H9 (cell line): ENCODE data around the gene SUFU. TPM values are rescaled to one million over a fixed set of nuclear protein-coding genes. Genes with fewer than 3 reads are reported as not detected.

Source experiments
- DNase-seq: peaks from one replicate; pipeline ENCODE4 v3.0.0-alpha.2; 2017
- H2AFZ ChIP-seq: one replicate; pipeline ENCODE4 v1.6.1; 2013; ENCODE audit warnings: mild to moderate bottlenecking, low read length, control low read depth, moderate library complexity
- H2AK5ac ChIP-seq: 2 replicates; pipeline ENCODE4 v1.6.1; 2013; ENCODE audit warnings: low read length, control low read depth, mixed read lengths; ENCODE audit not compliant: insufficient read length
- H2BK120ac ChIP-seq: one replicate; pipeline ENCODE4 v1.6.1; 2013; ENCODE audit warnings: low read depth, mild to moderate bottlenecking, low read length, control low read depth, inconsistent platforms; ENCODE audit not compliant: poor library complexity, severe bottlenecking
- H2BK12ac ChIP-seq: 2 replicates; pipeline ENCODE4 v1.6.1; 2013; ENCODE audit warnings: low read length, control low read depth, mixed read lengths, low read depth; ENCODE audit not compliant: insufficient read length
- H2BK15ac ChIP-seq: 2 replicates; pipeline ENCODE4 v1.6.1; 2013; ENCODE audit warnings: low read depth, low read length, control low read depth
- H2BK20ac ChIP-seq: one replicate; pipeline ENCODE4 v1.6.1; 2013; ENCODE audit warnings: low read depth, mild to moderate bottlenecking, low read length, control low read depth, inconsistent platforms; ENCODE audit not compliant: poor library complexity, severe bottlenecking
- H2BK5ac ChIP-seq: 2 replicates; pipeline ENCODE4 v1.6.1; 2013; ENCODE audit warnings: low read length, control low read depth, mixed read lengths; ENCODE audit not compliant: insufficient read length
- H3K14ac ChIP-seq: 2 replicates; pipeline ENCODE4 v1.6.1; 2013; ENCODE audit warnings: low read length, control low read depth; ENCODE audit not compliant: insufficient read depth
- H3K18ac ChIP-seq: 2 replicates; pipeline ENCODE4 v1.6.1; 2013; ENCODE audit warnings: low read depth, mild to moderate bottlenecking, mixed read lengths, low read length, control low read depth; ENCODE audit not compliant: insufficient read length
- H3K23ac ChIP-seq: 2 replicates; pipeline ENCODE4 v1.6.1; 2013; ENCODE audit warnings: low read length, control low read depth, mixed read lengths, low read depth; ENCODE audit not compliant: insufficient read length
- H3K23me2 ChIP-seq: 2 replicates; pipeline ENCODE4 v1.6.1; 2013; ENCODE audit warnings: low read depth, mild to moderate bottlenecking, mixed read lengths, low read length, control low read depth; ENCODE audit not compliant: insufficient read length, poor library complexity, severe bottlenecking
- H3K27ac ChIP-seq: 2 replicates; pipeline ENCODE4 v1.5.1; 2013; ENCODE audit warnings: low read length, control low read depth, mixed read lengths, low read depth; ENCODE audit not compliant: insufficient read length
- H3K27me3 ChIP-seq: 2 replicates; pipeline ENCODE4 v1.6.1; 2013; ENCODE audit warnings: low read length, control low read depth, inconsistent platforms; ENCODE audit not compliant: insufficient read depth
- H3K4ac ChIP-seq: 2 replicates; pipeline ENCODE4 v1.6.1; 2013; ENCODE audit warnings: low read depth, mild to moderate bottlenecking, control low read depth, inconsistent platforms, low read length, moderate library complexity
- H3K4me1 ChIP-seq: 2 replicates; pipeline ENCODE4 v1.6.1; 2013; ENCODE audit warnings: low read length, control low read depth, inconsistent platforms; ENCODE audit not compliant: insufficient read depth
- H3K4me2 ChIP-seq: 2 replicates; pipeline ENCODE4 v1.6.1; 2013; ENCODE audit warnings: low read length, control low read depth, mixed read lengths; ENCODE audit not compliant: insufficient read length, insufficient read depth
- H3K56ac ChIP-seq: 2 replicates; pipeline ENCODE4 v1.6.1; 2013; ENCODE audit warnings: low read depth, mild to moderate bottlenecking, mixed read lengths, low read length, control low read depth; ENCODE audit not compliant: insufficient read length
- H3K79me1 ChIP-seq: 2 replicates; pipeline ENCODE4 v1.6.1; 2013; ENCODE audit warnings: low read depth, mild to moderate bottlenecking, moderate library complexity, low read length, control low read depth, inconsistent platforms; ENCODE audit not compliant: insufficient read depth, poor library complexity, severe bottlenecking
- H3K79me2 ChIP-seq: 2 replicates; pipeline ENCODE4 v1.6.1; 2013; ENCODE audit warnings: low read length, control low read depth, inconsistent platforms; ENCODE audit not compliant: insufficient read depth
- H3K9ac ChIP-seq: 2 replicates; pipeline ENCODE4 v1.6.1; 2013; ENCODE audit warnings: low read length, control low read depth, mixed read lengths; ENCODE audit not compliant: insufficient read length; ENCODE audit errors: extremely low read depth
- H3K9me3 ChIP-seq: one replicate; pipeline ENCODE4 v1.6.1; 2013; ENCODE audit warnings: low read depth, low read length, inconsistent platforms; ENCODE audit not compliant: control insufficient read depth
- H3T11ph ChIP-seq: one replicate; pipeline ENCODE4 v1.6.1; 2013; ENCODE audit warnings: mild to moderate bottlenecking, low read length, control low read depth, inconsistent platforms
- H4K20me1 ChIP-seq: one replicate; pipeline ENCODE4 v1.6.1; 2013; ENCODE audit not compliant: control insufficient read depth, insufficient read length, insufficient read depth
- H4K5ac ChIP-seq: 2 replicates; pipeline ENCODE4 v1.6.1; 2013; ENCODE audit warnings: low read depth, mild to moderate bottlenecking, mixed read lengths, low read length, control low read depth; ENCODE audit not compliant: insufficient read length
- H4K8ac ChIP-seq: replicated peaks from 2 replicates; pipeline ENCODE4 v1.6.1; 2013; ENCODE audit warnings: low read length, control low read depth, mixed read lengths, low read depth; ENCODE audit not compliant: insufficient read length
- H4K91ac ChIP-seq: 2 replicates; pipeline ENCODE4 v1.6.1; 2013; ENCODE audit warnings: low read depth, mild to moderate bottlenecking, moderate library complexity, mixed read lengths, low read length, control low read depth; ENCODE audit not compliant: insufficient read length
- H3K27ac Mint-ChIP-seq, 3 experiments: 2 replicates in 2 of 3; 3 replicates in 1 of 3; pipeline ENCODE4 v1.8.0; 2020 to 2021; ENCODE audit warnings: mixed read lengths in 3 of 3, mild to moderate bottlenecking in 1 of 3, moderate library complexity in 1 of 3
- H3K27me3 Mint-ChIP-seq: 2 replicates; pipeline ENCODE4 v1.8.0; 2021; ENCODE audit warnings: low read depth, mild to moderate bottlenecking, moderate library complexity, mixed read lengths
- H3K36me3 Mint-ChIP-seq, 3 experiments: 2 replicates in 2 of 3; 3 replicates in 1 of 3; pipeline ENCODE4 v1.8.0; 2020 to 2021; ENCODE audit warnings: low read depth in 3 of 3, mixed read lengths in 3 of 3; ENCODE audit not compliant: insufficient read depth in 1 of 3
- H3K4me1 Mint-ChIP-seq, 2 experiments: 2 replicates each; pipeline ENCODE4 v1.8.0; 2020; ENCODE audit warnings: mixed read lengths in 2 of 2
- H3K4me3 Mint-ChIP-seq, 2 experiments: 2 replicates in 1 of 2; 3 replicates in 1 of 2; pipeline ENCODE4 v1.8.0; 2020 to 2021; ENCODE audit warnings: mild to moderate bottlenecking in 2 of 2, mixed read lengths in 2 of 2, moderate library complexity in 1 of 2
- H3K9me3 Mint-ChIP-seq, 2 experiments: 2 replicates in 1 of 2; 3 replicates in 1 of 2; pipeline ENCODE4 v1.8.0; 2020; ENCODE audit warnings: mild to moderate bottlenecking in 2 of 2, mixed read lengths in 2 of 2, moderate library complexity in 1 of 2
- whole genome bisulfite sequencing: extraction: QIAGEN DNeasy Blood & Tissue Kit; methylation state at CpG from one replicate; pipeline ENCODE4 v1.1.7; 2013; ENCODE audit warnings: missing lambda C conversion rate, low lambda C conversion rate, mixed read lengths; ENCODE audit not compliant: insufficient read length; ENCODE audit errors: extremely low coverage; 5-methylcytosine and 5-hydroxymethylcytosine counted together
- total RNA-seq: library from RNA; stranded (reverse); gene quantifications from 2 replicates; pipeline ENCODE4 v1.2.1, GENCODE V29; 2021
- TF ChIP-seq, protein P1 (sequence below): fragments of 200-600 bp; sonication (generic); conservative IDR thresholded peaks from 3 replicates; pipeline ENCODE4 v1.8.0; 2021; ENCODE audit warnings: antibody characterized with exemption, mild to moderate bottlenecking

The SUFU gene
- total RNA-seq, 1 experiment from 2014 or later: 9.5 TPM

DNA sequence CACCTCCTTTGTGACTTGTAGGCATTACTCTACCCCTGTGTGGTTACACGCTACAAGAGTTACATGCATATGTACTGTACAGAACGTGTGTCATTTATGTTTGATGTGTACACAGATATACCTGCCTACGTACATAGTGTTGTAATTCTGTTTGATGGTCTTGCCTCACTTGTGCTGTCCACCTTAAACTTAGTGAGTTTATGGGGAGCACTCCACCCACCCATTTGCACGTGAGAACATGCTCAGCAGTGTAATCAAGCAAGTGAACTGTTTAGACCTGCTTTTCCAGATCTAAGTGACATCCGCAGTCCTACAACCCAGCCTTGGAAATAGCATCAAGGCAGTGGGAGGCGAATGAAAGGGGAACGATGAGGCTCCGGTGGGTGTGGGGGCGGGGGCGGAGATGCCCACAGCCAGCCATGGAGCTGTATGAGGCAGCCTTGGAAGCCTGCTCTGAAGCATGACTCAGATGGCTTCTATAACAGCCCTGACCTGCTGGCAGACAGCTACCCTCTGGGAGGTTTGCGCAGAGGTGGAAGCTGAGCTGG is 52.1 kb downstream of the SUFU start:
- no peak overlapping the region; the same call in 1 of the 2 replicates for H3K14ac ChIP-seq
- no peaks in the 10 kb centered on the region for H3K23me2 ChIP-seq
- H3K79me1 ChIP-seq: no peaks in the 10 kb centered on the region
- H3K27me3 ChIP-seq: no peaks in the 10 kb centered on the region; the same call in 1 of the 2 replicates
- H4K5ac ChIP-seq: no peak overlapping the region
- H4K8ac ChIP-seq: no peak overlapping the region
- no peak overlapping the region for H2BK12ac ChIP-seq
- no peak overlapping the region for H3K23ac ChIP-seq
- no peak overlapping the region for H3K56ac ChIP-seq
- no peak overlapping the region for H3K9ac ChIP-seq
- no peak overlapping the region for H3K18ac ChIP-seq
- TF ChIP-seq, protein P1, sequence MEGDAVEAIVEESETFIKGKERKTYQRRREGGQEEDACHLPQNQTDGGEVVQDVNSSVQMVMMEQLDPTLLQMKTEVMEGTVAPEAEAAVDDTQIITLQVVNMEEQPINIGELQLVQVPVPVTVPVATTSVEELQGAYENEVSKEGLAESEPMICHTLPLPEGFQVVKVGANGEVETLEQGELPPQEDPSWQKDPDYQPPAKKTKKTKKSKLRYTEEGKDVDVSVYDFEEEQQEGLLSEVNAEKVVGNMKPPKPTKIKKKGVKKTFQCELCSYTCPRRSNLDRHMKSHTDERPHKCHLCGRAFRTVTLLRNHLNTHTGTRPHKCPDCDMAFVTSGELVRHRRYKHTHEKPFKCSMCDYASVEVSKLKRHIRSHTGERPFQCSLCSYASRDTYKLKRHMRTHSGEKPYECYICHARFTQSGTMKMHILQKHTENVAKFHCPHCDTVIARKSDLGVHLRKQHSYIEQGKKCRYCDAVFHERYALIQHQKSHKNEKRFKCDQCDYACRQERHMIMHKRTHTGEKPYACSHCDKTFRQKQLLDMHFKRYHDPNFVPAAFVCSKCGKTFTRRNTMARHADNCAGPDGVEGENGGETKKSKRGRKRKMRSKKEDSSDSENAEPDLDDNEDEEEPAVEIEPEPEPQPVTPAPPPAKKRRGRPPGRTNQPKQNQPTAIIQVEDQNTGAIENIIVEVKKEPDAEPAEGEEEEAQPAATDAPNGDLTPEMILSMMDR: no peak
- no peak overlapping the region for H3T11ph ChIP-seq
- no peak overlapping the region for H2BK20ac ChIP-seq
- no peak overlapping the region for H2BK15ac ChIP-seq
- Mint-ChIP-seq H3K27me3 (peaks cover 30% of the 10 kb centered on the region), H3K36me3 (peaks cover 5 to 7% (median 7%) of the 10 kb centered on the region in 3 experiments; a peak in 5 of 7 replicates), H3K27ac (no peak overlapping the region), H3K4me1 (no peaks in the 10 kb centered on the region), H3K4me3 (no peak overlapping the region), H3K9me3 (no peaks in the 10 kb centered on the region)
- H3K9me3 ChIP-seq: no peaks in the 10 kb centered on the region
- H2BK120ac ChIP-seq: no peak overlapping the region
- no peak overlapping the region for H2BK5ac ChIP-seq
- H4K20me1 ChIP-seq: no peaks in the 10 kb centered on the region
- no peaks in the 10 kb centered on the region for H3K4me1 ChIP-seq
- no peaks in the 10 kb centered on the region for H3K79me2 ChIP-seq
- H3K4me2 ChIP-seq: no peak overlapping the region
- WGBS: no CpG with 5 or more reads among the region's 11 CpGs
- H2AFZ ChIP-seq: no peak overlapping the region
- DNase-seq: no peak
- H2AK5ac ChIP-seq: no peak overlapping the region
- no peak overlapping the region for H4K91ac ChIP-seq
- H3K4ac ChIP-seq: no peak overlapping the region
- no peak overlapping the region for H3K27ac ChIP-seq
